Right atrium auricular region (tissue), 2 donors: Measurements from ENCODE around the gene RFXAP. TPM values are rescaled to one million over a fixed set of nuclear protein-coding genes. Genes with fewer than 3 reads are reported as not detected.

Experiments used
- DNase-seq: peaks from one replicate; pipeline ENCODE4 v3.0.0-alpha.2; 2019; ENCODE audit warnings: low spot score
- H3K27ac ChIP-seq, 2 donors: fragments of 200-600 bp; sonication (generic); 1 replicate in 1 of 2; 2 replicates in 1 of 2; pipeline ENCODE4 v1.5.1; 2016 to 2019
- H3K27me3 ChIP-seq, 2 donors: fragments of 200-600 bp; sonication (generic); one replicate each; pipeline versions ENCODE4 v1.5.1 to v1.6.0; 2017 to 2019
- H3K36me3 ChIP-seq: fragments of 200-600 bp; sonication (generic); one replicate; pipeline ENCODE4 v1.5.1; 2016
- H3K4me1 ChIP-seq, 2 donors: fragments of 200-600 bp; sonication (generic); one replicate each; pipeline versions ENCODE4 v1.5.1 to v1.6.0; 2017 to 2019
- H3K4me3 ChIP-seq, 2 donors: fragments of 200-600 bp; sonication (generic); 1 replicate in 1 of 2; 2 replicates in 1 of 2; pipeline ENCODE4 v1.5.1; 2017 to 2019; ENCODE audit warnings: mild to moderate bottlenecking in 1 of 2, moderate library complexity in 1 of 2
- H3K9me3 ChIP-seq, 2 donors: fragments of 200-600 bp; sonication (generic); one replicate each; pipeline ENCODE4 v1.5.1; 2019
- total RNA-seq, 2 donors: library from RNA; depleted of rRNA; stranded (reverse); fragments of >200 nt; gene quantifications; one replicate each; pipeline ENCODE4 v1.1.0, GENCODE V29; 2016
- TF ChIP-seq, protein P1 (sequence below), 2 donors: fragments of 200-600 bp; sonication (generic); IDR thresholded peaks; one replicate each; pipeline ENCODE4 v1.5.1; 2019; ENCODE audit warnings: antibody characterized with exemption in 2 of 2

RFXAP gene
- total RNA-seq, 2 donors from 2014 or later, result 1.7 to 2.2 TPM

DNA sequence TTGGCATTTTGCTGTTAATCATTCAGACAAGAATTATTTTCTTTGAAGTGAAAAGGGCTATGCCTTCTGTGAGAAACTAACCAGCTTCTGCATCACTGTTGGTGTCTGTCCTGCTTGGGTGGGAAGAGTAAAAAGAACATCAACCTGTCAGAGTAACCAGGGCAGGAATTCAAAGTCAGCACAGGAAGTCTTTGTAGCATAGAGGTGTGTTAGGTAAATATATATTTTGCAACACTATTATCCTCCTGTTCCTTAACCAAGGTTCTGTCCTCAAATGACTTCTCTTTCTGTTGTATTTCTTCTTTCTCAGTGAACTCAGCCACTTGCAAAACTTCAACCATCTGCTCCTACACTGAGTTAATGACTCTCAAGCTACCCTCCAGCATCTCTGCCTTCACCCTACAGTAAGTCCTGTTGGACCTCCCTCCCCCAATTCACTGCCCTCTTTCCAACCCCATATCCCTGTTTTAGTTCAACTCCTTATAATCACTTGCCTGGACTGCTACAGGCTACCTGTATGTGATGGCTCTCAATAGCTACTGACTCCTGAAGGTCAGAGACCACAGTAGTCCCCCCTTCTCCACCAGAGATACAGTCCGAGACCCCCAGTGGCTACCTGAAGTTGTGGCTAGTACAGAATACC lies 51.1 kb downstream of the RFXAP start:
- peaks cover 16% of the 10 kb centered on the region for H3K36me3 ChIP-seq
- TF ChIP-seq, protein P1, sequence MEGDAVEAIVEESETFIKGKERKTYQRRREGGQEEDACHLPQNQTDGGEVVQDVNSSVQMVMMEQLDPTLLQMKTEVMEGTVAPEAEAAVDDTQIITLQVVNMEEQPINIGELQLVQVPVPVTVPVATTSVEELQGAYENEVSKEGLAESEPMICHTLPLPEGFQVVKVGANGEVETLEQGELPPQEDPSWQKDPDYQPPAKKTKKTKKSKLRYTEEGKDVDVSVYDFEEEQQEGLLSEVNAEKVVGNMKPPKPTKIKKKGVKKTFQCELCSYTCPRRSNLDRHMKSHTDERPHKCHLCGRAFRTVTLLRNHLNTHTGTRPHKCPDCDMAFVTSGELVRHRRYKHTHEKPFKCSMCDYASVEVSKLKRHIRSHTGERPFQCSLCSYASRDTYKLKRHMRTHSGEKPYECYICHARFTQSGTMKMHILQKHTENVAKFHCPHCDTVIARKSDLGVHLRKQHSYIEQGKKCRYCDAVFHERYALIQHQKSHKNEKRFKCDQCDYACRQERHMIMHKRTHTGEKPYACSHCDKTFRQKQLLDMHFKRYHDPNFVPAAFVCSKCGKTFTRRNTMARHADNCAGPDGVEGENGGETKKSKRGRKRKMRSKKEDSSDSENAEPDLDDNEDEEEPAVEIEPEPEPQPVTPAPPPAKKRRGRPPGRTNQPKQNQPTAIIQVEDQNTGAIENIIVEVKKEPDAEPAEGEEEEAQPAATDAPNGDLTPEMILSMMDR (IDR thresholded peaks at IDR 0.05), result no peak
- no peak for DNase-seq

DNA sequence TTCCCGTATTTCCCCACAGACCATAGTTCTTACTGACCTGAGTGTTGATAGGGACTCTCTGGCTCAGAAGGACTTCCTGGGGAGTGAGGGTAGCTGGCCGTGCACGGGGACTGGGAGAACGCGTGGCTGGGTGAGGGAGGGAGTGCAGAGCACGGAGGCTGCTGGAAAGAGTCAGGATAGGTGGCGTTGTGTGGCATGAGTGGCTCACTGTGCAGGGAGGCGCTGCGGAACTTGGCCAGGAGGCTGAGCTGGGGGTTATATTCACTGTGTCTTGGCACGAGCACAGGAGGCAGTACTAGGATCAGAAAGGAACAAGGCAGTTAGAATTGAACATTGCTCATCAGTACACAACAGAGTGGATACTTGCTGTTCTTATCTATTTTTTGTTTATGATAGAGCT lies 53.6 kb downstream of the RFXAP start:
- TF ChIP-seq, protein P1 (IDR thresholded peaks at IDR 0.05), result no peak
- H3K27me3 ChIP-seq, result no peaks in the 10 kb centered on the region
- no peak for DNase-seq
- H3K27ac ChIP-seq, result no peak overlapping the region
- H3K4me3 ChIP-seq, result no peak overlapping the region
- peaks cover 14% of the 10 kb centered on the region for H3K36me3 ChIP-seq
- H3K9me3 ChIP-seq, result no peaks in the 10 kb centered on the region
- no peaks in the 10 kb centered on the region for H3K4me1 ChIP-seq

More for the DNA sequence above, 51.1 kb downstream of the RFXAP start:
- Histone ChIP-seq H3K4me3 (no peak overlapping the region), H3K27me3 (no peaks in the 10 kb centered on the region), H3K27ac (no peak overlapping the region), H3K4me1 (no peaks in the 10 kb centered on the region), H3K9me3 (no peaks in the 10 kb centered on the region)

DNA sequence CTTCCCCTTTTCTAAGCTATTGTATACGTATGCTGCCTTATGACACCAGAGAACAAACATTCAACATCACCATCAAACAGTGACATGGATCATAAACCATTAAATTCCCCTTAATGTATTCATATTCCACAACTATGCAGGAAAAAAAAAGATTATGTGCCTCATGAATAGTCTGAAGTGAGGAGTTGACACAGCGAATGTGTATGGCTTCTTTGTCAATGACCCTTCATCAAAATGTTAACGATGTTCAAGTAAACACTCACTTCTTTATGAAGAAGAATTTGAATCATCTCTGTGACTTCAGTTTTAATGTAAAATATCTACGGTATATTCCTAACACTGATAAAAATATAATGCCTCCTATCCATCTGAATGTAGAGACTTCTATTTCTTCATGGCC lies 56.4 kb downstream of the RFXAP start:
- Histone ChIP-seq H3K4me1 (no peaks in the 10 kb centered on the region), H3K9me3 (no peaks in the 10 kb centered on the region), H3K36me3 (peaks cover 19% of the 10 kb centered on the region), H3K27ac (no peak overlapping the region), H3K4me3 (no peak overlapping the region), H3K27me3 (no peaks in the 10 kb centered on the region)
- DNase-seq, result no peak
- TF ChIP-seq, protein P1 (IDR thresholded peaks at IDR 0.05), result no peak

DNA sequence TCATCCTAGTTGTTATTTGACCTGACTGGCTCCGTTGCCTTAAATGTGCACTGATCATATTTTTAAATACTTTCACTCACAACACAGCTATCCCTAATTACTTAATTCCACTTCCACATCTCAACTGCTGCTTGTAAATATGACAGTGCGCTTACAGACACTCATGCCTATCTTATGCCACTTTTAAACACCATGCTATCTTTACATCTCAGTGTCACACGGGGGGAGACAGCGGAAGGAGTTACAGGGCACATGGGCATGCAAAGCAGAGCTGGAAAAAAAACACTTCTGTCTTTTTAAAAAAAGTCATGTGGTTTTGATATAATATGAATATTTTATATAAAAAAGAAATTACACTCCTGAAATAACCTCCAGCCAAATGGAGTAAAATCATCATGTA lies 56.9 kb downstream of the RFXAP start:
- Histone ChIP-seq H3K27me3 (no peaks in the 10 kb centered on the region), H3K4me1 (no peaks in the 10 kb centered on the region), H3K36me3 (peaks cover 19% of the 10 kb centered on the region), H3K27ac (no peak overlapping the region), H3K9me3 (no peaks in the 10 kb centered on the region), H3K4me3 (no peak overlapping the region)
- DNase-seq, result no peak
- TF ChIP-seq, protein P1 (IDR thresholded peaks at IDR 0.05), result no peak

Other genes with a start within 250 kb of the RFXAP start
- gene SERTM1, start 145.2 kb upstream of the RFXAP start, total RNA-seq, result under 1 TPM; 0.30 to 0.98 TPM
- gene SMAD9, start 101.0 kb downstream of the RFXAP start, total RNA-seq, result 10 to 100 TPM in 1 of 2 donors, 1 to 10 TPM in 1; 3.2 to 15.6 TPM
- 10 to 100 TPM; 15.4 to 17.0 TPM for gene ALG5, start 180.1 kb downstream of the RFXAP start, total RNA-seq
- gene EXOSC8, start 181.6 kb downstream of the RFXAP start, total RNA-seq, result 10 to 100 TPM; 11.3 to 14.3 TPM
- gene SUPT20H, start 240.5 kb downstream of the RFXAP start, total RNA-seq, result 10 to 100 TPM; 21.6 to 23.7 TPM